LNCAP (cell line): ENCODE results near the gene SCCPDH.

ENCODE experiments used
- TF ChIP-seq, protein P1 (sequence below): fragments of 450-650 bp; IDR thresholded peaks from 2 replicates; pipeline ENCODE4 v1.5.1; 2017; ENCODE audit warnings: mild to moderate bottlenecking

Gene SCCPDH

DNA sequence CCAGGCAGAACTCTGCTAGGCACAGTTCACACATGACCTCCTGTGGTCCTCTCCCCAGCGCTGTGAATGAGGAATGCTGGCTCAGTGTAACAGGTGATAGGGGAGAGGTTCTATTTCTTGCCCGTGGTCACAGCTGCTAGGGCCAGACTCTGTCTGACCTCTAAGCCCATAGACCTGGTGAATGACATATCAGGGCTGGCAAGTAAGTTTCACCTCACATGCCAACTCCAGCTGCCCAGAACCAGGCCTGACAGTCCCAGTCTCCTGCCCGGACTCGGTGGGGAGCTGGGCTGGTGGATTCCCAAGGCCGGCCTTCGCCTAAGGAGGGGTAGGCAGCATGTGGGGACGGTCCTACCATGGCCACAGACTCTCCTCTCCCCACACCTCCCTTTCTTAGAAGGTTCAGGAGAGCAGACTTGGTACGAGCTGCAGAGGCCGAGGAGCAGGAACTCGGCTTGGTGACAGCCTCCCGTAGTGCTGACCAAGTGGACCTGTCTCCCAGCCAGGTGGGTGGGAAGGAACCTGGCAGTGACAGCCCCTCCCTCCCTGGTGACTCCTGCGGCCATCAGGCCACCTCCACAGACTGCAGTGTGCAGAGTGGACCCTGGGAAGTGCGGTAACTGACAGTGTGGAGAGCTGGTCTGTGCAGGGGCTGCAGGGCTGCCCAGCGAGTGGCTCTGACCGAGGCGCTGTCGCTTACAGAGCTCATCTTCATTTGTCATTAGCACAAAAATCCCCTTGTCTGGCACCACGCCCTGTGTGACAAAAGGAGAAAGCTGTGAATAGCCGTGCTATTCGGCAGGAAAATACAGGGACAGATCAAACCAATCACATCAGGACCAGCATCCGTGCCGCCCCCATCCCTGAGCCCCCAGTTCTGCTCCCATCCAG, 74.6 kb downstream of the SCCPDH start:
- TF ChIP-seq, protein P1, sequence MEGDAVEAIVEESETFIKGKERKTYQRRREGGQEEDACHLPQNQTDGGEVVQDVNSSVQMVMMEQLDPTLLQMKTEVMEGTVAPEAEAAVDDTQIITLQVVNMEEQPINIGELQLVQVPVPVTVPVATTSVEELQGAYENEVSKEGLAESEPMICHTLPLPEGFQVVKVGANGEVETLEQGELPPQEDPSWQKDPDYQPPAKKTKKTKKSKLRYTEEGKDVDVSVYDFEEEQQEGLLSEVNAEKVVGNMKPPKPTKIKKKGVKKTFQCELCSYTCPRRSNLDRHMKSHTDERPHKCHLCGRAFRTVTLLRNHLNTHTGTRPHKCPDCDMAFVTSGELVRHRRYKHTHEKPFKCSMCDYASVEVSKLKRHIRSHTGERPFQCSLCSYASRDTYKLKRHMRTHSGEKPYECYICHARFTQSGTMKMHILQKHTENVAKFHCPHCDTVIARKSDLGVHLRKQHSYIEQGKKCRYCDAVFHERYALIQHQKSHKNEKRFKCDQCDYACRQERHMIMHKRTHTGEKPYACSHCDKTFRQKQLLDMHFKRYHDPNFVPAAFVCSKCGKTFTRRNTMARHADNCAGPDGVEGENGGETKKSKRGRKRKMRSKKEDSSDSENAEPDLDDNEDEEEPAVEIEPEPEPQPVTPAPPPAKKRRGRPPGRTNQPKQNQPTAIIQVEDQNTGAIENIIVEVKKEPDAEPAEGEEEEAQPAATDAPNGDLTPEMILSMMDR, result no peak

DNA sequence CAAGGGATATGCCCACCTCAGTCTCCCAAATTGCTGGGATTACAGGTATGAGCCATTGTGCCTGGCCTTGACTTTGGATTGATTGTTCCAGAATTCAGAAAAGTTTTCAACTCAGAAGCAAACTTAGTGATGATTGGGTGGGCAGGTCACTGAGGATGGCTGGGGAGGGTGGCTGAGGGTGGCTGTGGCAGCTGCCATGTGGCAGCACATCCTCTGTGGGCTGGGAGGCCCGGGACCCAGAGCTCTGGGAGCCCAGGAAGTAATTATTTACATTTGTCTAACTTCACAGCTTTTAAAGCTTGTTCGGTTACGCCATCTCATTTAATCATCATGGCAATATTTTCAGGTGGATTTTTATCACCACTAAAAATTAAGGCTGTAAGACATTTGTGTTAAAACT, 76.1 kb downstream of the SCCPDH start:
- TF ChIP-seq, protein P1, result no peak

DNA sequence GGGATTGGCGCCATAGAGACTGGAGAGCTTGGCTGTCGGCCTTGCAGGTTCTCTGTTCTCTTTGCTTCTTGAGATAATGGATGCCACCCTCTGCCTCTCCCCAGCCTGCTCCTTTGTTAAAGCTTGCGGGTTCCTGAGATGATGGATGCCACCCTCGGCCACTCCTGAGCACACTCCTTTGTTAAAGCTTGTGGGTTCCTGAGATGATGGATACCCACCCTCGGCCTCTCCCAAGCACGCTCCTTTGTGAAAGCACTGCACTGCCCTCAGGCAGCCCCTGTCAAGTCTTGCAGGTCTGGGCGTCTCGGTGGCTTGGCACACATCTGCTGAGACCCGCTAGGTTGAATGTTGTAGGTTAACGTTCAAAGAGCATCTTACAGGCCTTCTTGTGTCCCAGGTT, 76.5 kb downstream of the SCCPDH start:
- TF ChIP-seq, protein P1, result no peak

DNA sequence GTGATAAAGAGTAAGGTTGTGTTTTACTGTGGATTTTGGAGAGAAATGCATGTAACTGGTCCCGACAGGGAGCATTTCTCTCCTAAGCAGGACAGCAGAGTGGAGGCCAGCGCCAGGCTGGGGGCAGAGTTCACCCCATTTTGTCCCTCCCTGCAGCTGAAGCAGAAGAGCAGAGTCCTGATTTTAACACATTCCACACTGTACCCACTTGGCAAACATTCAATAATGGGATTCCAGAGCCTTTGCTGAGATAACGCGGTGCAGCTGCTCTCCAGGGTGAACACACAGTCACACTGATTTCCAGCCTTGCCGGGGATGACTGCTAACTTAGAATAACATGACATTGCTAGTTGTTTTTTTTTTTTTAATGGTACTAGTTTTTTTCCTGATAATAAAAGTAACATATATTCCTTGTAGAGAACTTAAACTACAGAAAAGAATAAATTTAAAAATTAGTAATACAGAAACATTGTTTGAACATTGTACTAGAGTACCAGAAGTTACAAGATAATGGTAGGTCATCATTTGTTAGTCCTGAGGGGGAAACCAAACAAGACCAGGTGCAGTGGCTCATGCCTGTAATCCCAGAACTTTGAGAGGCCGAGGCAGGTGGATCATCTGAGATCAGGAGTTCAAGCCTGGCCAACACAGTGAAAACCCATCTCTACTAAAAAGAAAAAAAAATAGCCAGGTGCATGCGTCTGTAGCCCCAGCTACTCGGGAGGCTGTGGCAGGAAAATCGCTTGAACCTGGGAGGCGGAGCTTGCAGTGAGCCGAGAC, 77.2 kb downstream of the SCCPDH start:
- TF ChIP-seq, protein P1, result no peak

DNA sequence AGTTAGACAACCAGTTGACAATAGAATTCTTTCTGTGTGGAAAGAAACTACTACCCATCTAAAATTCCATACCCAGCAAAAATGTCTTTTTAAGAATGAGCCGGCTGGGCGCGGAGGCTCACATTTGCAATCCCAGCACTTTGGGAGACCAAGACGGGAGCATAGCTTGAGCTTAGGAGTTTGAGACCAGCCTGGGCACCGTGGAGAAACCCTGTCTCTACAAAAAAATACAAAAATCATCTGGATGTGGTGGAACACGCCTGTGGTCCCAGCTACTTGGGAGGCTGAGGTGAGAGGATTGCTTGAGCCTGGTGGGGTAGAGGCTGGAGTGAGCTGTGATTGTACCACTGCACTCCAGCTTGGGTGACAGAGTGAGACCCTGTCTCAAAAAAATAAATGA, 79.2 kb downstream of the SCCPDH start:
- TF ChIP-seq, protein P1, result no peak

DNA sequence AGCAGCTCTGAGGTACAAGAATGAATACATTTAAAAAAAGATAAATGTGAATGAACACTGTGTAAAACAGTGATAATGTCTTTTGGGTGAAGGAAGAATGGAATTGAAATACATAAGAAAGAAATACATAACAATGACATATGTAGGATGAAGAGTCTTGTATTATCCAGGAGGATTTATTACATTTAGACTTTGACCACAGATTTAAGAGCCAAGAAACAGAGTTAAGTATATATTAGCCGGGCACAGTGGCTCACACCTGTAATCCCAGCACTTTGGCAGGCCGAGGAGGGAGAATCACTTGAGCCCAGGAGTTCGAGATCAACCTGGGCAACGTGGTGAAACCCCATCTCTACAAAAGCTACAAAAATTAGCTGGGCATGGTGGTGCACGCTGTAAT, 79.7 kb downstream of the SCCPDH start:
- TF ChIP-seq, protein P1, result no peak

DNA sequence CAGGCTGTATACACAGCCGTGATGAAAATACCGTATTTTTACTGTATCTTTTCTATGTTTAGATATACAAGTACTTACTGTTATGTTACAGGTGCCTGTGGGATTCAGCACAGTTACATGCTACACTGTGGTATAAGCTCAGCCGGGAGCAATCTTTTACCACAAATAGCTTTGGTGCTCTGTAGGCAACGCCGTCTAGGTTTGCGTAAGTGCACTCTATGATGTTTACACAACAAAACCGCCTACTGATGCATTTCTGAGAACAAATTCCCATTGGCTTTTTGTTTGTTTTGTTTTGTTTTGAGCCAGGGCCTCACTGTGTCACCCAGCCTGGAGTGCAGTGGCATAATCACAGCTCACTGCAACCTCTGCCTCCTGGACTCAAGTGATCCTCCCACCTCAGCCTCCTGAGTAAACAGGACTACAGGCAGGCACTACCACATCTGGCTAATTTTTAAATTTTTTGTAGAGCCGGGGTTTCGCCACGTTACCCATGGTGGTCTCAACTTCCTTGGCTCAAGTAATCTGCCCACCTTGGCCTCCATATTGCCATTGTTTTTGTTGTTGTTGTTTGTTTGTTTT, 81.0 kb downstream of the SCCPDH start:
- TF ChIP-seq, protein P1, result no peak
